Cardiac septum (tissue), 1 donor: ENCODE results near the gene MOXD1. TPM values are rescaled to one million over a fixed set of nuclear protein-coding genes. Genes with fewer than 3 reads are reported as not detected.

Experiments used
- DNase-seq: peaks from one replicate; pipeline ENCODE4 v3.0.0-alpha.2; 2020; ENCODE audit warnings: low spot score
- intact Hi-C: fragments of 100-400 bp; cut with DNase I; formaldehyde crosslinking; loops from one replicate; pipeline ENCODE4 v1.14.0; 2022
- total RNA-seq: library from RNA; stranded (reverse); fragmentation: NEBNext Ultra II Directional; extraction: Animal tissue kit (Norgen Biotek cat#: 25700); gene quantifications from one replicate; pipeline ENCODE4 v1.2.1, GENCODE V29; 2021
- donor health status: DM: no; HTN: no; CAD: no.

Gene MOXD1
- total RNA-seq, 1 donor from 2014 or later = 1.6 TPM

- intact Hi-C loops = no loop called here
- no peak for DNase-seq
These were observed 144.8 kb downstream of the MOXD1 start for GRCh38 chr6:132256457-132256856.

- intact Hi-C loops = no loop called here
- no peak for DNase-seq
These were observed 147.4 kb downstream of the MOXD1 start for GRCh38 chr6:132253906-132254305.

GRCh38 chr6:132253211-132253610, 148.1 kb downstream of the MOXD1 start:
- no peak for DNase-seq
- intact Hi-C loops = no loop called here

- no peak for DNase-seq
- intact Hi-C loops = no loop called here
These were observed 149.2 kb downstream of the MOXD1 start for GRCh38 chr6:132252113-132252512.

GRCh38 chr6:132251711-132252110, 149.6 kb downstream of the MOXD1 start:
- intact Hi-C loops = no loop called here
- no peak for DNase-seq

- intact Hi-C loops = no loop called here
- DNase-seq = no peak
These were observed 153.7 kb downstream of the MOXD1 start for GRCh38 chr6:132247381-132248159.

GRCh38 chr6:132246632-132247270, 154.5 kb downstream of the MOXD1 start:
- no peak for DNase-seq
- intact Hi-C loops = no loop called here

- intact Hi-C loops = no loop called here
- DNase-seq = no peak
These were observed 155.1 kb downstream of the MOXD1 start for GRCh38 chr6:132246120-132246617.

Other genes with a start within 250 kb of the MOXD1 start
- 53.3 TPM for gene STX7, start 111.6 kb upstream of the MOXD1 start, total RNA-seq
- gene TAAR9, start 136.8 kb upstream of the MOXD1 start, total RNA-seq = not detected
- not detected for gene TAAR8, start 151.2 kb upstream of the MOXD1 start, total RNA-seq
- not detected for gene TAAR6, start 168.8 kb upstream of the MOXD1 start, total RNA-seq
- not detected for gene TAAR5, start 188.3 kb upstream of the MOXD1 start, total RNA-seq
- gene TAAR2, start 222.8 kb upstream of the MOXD1 start, total RNA-seq = not detected